HG03175 (cell line): ENCODE measurements around the gene LRP2BP.
"Not testable (repeated sequence)": the region's sequence is repeated elsewhere in the genome, so short reads cannot be mapped to it uniquely, and the experiment has no call there.

Source experiments
- ATAC-seq: cut with Tn5 transposase; IDR thresholded peaks from one replicate; pipeline ENCODE4 v1.9.1; 2021; ENCODE audit warnings: mild to moderate bottlenecking, moderate library complexity; ENCODE audit not compliant: unreplicated experiment

Gene LRP2BP

GRCh38 chr4:185329879-185330510 lies 65.7 kb downstream of the LRP2BP start:
- ATAC-seq: not testable (repeated sequence)

GRCh38 chr4:185328586-185328985 lies 67.1 kb downstream of the LRP2BP start:
- ATAC-seq: no peak

GRCh38 chr4:185325721-185326120 lies 70.0 kb downstream of the LRP2BP start:
- ATAC-seq: not testable (repeated sequence)

- not testable (repeated sequence) for ATAC-seq
These were observed 71.4 kb downstream of the LRP2BP start for GRCh38 chr4:185324361-185324760.

- ATAC-seq: no peak
These were observed 72.1 kb downstream of the LRP2BP start for GRCh38 chr4:185323606-185324005.

- no peak for ATAC-seq
These were observed 72.9 kb downstream of the LRP2BP start for GRCh38 chr4:185322803-185323202.

GRCh38 chr4:185318679-185319078 lies 77.0 kb downstream of the LRP2BP start:
- ATAC-seq: no peak

- ATAC-seq: no peak
These were observed 77.8 kb downstream of the LRP2BP start for GRCh38 chr4:185317880-185318279.

GRCh38 chr4:185317462-185317861 lies 78.3 kb downstream of the LRP2BP start:
- ATAC-seq: not testable (repeated sequence)
